H1 (cell line): ENCODE results near the gene CBARP. TPM values are rescaled to one million over a fixed set of nuclear protein-coding genes. Genes with fewer than 3 reads are reported as not detected.
A peak's percentile ranks its signal among the peaks of the same experiment; 100 is the strongest.

Source experiments
- CHD1 ChIP-seq: IDR thresholded peaks from 2 replicates; pipeline ENCODE4 v1.6.1; 2012; ENCODE audit warnings: low read depth, low read length, improper control_type of control experiment
- EZH2 ChIP-seq: fragments of 200-600 bp; sonication (generic); IDR thresholded peaks from 2 replicates; pipeline ENCODE4 v1.7.1; 2012; ENCODE audit warnings: low read depth, mild to moderate bottlenecking, moderate library complexity, low read length, inconsistent platforms; ENCODE audit not compliant: severe bottlenecking
- KDM1A ChIP-seq: fragments of 200-600, 300-600 bp; sonication (generic); IDR thresholded peaks from 2 replicates; pipeline ENCODE4 v1.7.1; 2016; ENCODE audit warnings: mild to moderate bottlenecking, low read length, borderline replicate concordance
- POLR2A ChIP-seq, 2 experiments: IDR thresholded peaks; 1 replicate in 1 of 2; 2 replicates in 1 of 2; pipeline ENCODE4 v1.6.1; 2011; ENCODE audit warnings: low read depth in 2 of 2, low read length in 2 of 2, mild to moderate bottlenecking in 2 of 2; ENCODE audit errors: control extremely low read depth in 1 of 2
- SIN3A ChIP-seq, 2 experiments: IDR thresholded peaks in 1 of 2; conservative IDR thresholded peaks in 1 of 2; 2 replicates each; pipeline ENCODE4 v1.6.1; 2011 to 2012; ENCODE audit warnings: low read length in 2 of 2, improper control_type of control experiment in 1 of 2, low read depth in 1 of 2, mild to moderate bottlenecking in 1 of 2
- polyA plus RNA-seq, 7 experiments: library from polyadenylated mRNA; depleted of rRNA in 3 of 7; stranded (reverse) in 5 of 7; unstranded in 2 of 7; fragments of >200 nt in 5 of 7; fragments of 200-250 nt in 2 of 7; gene quantifications; 1 replicate in 5 of 7; 2 replicates in 1 of 7; 4 replicates in 1 of 7; pipeline versions ENCODE4 v1.2.1 to v1.2.3, GENCODE V29; 2011 to 2013; ENCODE audit warnings: missing spikeins in 2 of 7, mixed read lengths in 2 of 7
- total RNA-seq: library from RNA; stranded (reverse); fragmentation: NEBNext Ultra II Directional; extraction: Animal tissue kit (Norgen Biotek cat#: 25700); gene quantifications from 2 replicates; pipeline ENCODE4 v1.2.1, GENCODE V29; 2021
- TF ChIP-seq, protein P1 (sequence below): fragments of 300-600 bp; sonication (generic); IDR thresholded peaks from 2 replicates; pipeline ENCODE4 v1.7.1; 2012; ENCODE audit warnings: low read length, moderate library complexity, mild to moderate bottlenecking, inconsistent platforms; ENCODE audit not compliant: insufficient replicate concordance
- TF ChIP-seq, protein P2 (sequence below): IDR thresholded peaks from 2 replicates; pipeline ENCODE4 v1.6.1; 2012; ENCODE audit warnings: low read length, inconsistent platforms

Gene CBARP
- total and polyA plus RNA-seq, 2 of the 8 experiments (the other 6 are each of a cell fraction or from before 2014, with no cell fraction given), result 4.9 to 14.7 TPM

DNA sequence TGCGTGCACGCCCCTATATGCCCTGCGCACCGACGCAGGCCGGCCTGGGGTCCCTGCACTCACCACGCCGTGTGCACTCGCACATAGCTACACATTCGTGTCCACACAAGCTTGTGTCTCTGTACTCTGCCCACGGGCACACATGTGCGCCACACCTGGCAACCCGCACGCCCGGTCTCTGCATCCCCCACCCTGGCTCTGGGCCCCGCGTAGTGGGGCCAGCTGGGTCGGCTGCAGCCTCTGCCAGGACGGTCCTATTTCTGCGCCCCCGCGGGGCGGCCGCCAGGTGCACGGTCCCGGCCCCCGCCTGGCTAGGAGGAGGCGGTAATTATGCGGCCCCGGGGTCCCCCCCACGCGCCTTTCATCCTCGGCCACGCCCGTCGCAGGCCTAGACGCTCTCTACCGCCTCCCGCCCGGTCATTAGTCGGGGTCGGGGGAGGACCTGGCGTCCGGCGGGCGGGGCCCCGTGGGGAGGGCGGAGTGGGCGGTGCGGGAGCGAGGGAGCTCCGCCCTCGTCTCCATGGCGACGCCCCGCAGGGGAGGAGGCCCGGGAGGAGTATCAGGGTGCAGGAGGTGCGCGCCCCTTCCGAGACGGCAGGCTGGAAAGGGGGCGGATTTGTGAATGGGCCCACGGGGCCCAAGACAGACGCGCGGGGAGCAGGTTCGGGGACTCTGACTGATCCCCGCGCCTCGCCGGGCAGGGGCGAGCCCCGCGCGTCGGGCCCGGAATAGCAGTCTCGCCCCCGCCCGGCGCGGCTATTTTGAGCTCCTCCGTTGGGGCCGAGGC is 28.5 kb upstream of the CBARP start (continued):
- TF ChIP-seq KDM1A (no peak), EZH2 (no peak), POLR2A (IDR thresholded peaks at IDR 0.05; ENCODE audit: control extremely low read depth in 1 of 2, low read depth in 2 of 2, low read length in 2 of 2) (0 out of 3 replicates have a peak, but pooled peaks of 1 of the 2 experiments have one; percentile 1), SIN3A (conservative IDR thresholded peaks at IDR 0.05 in 1 of 2, IDR thresholded peaks at IDR 0.05 in 1 of 2; ENCODE audit: low read depth in 1 of 2, low read length in 2 of 2) (no peak), CHD1 (no peak)
- TF ChIP-seq, protein P1, sequence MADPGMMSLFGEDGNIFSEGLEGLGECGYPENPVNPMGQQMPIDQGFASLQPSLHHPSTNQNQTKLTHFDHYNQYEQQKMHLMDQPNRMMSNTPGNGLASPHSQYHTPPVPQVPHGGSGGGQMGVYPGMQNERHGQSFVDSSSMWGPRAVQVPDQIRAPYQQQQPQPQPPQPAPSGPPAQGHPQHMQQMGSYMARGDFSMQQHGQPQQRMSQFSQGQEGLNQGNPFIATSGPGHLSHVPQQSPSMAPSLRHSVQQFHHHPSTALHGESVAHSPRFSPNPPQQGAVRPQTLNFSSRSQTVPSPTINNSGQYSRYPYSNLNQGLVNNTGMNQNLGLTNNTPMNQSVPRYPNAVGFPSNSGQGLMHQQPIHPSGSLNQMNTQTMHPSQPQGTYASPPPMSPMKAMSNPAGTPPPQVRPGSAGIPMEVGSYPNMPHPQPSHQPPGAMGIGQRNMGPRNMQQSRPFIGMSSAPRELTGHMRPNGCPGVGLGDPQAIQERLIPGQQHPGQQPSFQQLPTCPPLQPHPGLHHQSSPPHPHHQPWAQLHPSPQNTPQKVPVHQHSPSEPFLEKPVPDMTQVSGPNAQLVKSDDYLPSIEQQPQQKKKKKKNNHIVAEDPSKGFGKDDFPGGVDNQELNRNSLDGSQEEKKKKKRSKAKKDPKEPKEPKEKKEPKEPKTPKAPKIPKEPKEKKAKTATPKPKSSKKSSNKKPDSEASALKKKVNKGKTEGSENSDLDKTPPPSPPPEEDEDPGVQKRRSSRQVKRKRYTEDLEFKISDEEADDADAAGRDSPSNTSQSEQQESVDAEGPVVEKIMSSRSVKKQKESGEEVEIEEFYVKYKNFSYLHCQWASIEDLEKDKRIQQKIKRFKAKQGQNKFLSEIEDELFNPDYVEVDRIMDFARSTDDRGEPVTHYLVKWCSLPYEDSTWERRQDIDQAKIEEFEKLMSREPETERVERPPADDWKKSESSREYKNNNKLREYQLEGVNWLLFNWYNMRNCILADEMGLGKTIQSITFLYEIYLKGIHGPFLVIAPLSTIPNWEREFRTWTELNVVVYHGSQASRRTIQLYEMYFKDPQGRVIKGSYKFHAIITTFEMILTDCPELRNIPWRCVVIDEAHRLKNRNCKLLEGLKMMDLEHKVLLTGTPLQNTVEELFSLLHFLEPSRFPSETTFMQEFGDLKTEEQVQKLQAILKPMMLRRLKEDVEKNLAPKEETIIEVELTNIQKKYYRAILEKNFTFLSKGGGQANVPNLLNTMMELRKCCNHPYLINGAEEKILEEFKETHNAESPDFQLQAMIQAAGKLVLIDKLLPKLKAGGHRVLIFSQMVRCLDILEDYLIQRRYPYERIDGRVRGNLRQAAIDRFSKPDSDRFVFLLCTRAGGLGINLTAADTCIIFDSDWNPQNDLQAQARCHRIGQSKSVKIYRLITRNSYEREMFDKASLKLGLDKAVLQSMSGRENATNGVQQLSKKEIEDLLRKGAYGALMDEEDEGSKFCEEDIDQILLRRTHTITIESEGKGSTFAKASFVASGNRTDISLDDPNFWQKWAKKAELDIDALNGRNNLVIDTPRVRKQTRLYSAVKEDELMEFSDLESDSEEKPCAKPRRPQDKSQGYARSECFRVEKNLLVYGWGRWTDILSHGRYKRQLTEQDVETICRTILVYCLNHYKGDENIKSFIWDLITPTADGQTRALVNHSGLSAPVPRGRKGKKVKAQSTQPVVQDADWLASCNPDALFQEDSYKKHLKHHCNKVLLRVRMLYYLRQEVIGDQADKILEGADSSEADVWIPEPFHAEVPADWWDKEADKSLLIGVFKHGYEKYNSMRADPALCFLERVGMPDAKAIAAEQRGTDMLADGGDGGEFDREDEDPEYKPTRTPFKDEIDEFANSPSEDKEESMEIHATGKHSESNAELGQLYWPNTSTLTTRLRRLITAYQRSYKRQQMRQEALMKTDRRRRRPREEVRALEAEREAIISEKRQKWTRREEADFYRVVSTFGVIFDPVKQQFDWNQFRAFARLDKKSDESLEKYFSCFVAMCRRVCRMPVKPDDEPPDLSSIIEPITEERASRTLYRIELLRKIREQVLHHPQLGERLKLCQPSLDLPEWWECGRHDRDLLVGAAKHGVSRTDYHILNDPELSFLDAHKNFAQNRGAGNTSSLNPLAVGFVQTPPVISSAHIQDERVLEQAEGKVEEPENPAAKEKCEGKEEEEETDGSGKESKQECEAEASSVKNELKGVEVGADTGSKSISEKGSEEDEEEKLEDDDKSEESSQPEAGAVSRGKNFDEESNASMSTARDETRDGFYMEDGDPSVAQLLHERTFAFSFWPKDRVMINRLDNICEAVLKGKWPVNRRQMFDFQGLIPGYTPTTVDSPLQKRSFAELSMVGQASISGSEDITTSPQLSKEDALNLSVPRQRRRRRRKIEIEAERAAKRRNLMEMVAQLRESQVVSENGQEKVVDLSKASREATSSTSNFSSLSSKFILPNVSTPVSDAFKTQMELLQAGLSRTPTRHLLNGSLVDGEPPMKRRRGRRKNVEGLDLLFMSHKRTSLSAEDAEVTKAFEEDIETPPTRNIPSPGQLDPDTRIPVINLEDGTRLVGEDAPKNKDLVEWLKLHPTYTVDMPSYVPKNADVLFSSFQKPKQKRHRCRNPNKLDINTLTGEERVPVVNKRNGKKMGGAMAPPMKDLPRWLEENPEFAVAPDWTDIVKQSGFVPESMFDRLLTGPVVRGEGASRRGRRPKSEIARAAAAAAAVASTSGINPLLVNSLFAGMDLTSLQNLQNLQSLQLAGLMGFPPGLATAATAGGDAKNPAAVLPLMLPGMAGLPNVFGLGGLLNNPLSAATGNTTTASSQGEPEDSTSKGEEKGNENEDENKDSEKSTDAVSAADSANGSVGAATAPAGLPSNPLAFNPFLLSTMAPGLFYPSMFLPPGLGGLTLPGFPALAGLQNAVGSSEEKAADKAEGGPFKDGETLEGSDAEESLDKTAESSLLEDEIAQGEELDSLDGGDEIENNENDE, result no peak
- TF ChIP-seq, protein P2, sequence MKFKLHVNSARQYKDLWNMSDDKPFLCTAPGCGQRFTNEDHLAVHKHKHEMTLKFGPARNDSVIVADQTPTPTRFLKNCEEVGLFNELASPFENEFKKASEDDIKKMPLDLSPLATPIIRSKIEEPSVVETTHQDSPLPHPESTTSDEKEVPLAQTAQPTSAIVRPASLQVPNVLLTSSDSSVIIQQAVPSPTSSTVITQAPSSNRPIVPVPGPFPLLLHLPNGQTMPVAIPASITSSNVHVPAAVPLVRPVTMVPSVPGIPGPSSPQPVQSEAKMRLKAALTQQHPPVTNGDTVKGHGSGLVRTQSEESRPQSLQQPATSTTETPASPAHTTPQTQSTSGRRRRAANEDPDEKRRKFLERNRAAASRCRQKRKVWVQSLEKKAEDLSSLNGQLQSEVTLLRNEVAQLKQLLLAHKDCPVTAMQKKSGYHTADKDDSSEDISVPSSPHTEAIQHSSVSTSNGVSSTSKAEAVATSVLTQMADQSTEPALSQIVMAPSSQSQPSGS, result no peak
